ENCODE measurements around the gene PLPP7.

- no peak for TF ChIP-seq CTCF (conservative IDR thresholded peaks at IDR 0.05)
- no peak for TF ChIP-seq ZFX (IDR thresholded peaks at IDR 0.05)
Measured at GRCh38 chr9:131297903-131298302, 8.4 kb downstream of the PLPP7 start.

All from C4-2B (cell line).